Transverse colon (tissue), 3 donors: ENCODE data around the gene FZD2.

ENCODE experiments used
- CTCF ChIP-seq, 5 experiments: fragments of 200-600 bp in 3 of 5; fragments of 450-650 bp in 2 of 5; sonication (generic) in 3 of 5; IDR thresholded peaks; 1 replicate in 2 of 5; 2 replicates in 3 of 5; pipeline ENCODE4 v1.5.1; 2016 to 2017; ENCODE audit warnings: antibody characterized with exemption in 5 of 5, inconsistent platforms in 3 of 5, mild to moderate bottlenecking in 2 of 5, moderate library complexity in 1 of 5
- POLR2A ChIP-seq: fragments of 450-650 bp; IDR thresholded peaks from one replicate; pipeline ENCODE4 v1.6.1; 2016; ENCODE audit warnings: antibody characterized with exemption, mild to moderate bottlenecking, moderate library complexity

- TF ChIP-seq CTCF (IDR thresholded peaks at IDR 0.05) (no peak), POLR2A (no peak)
These were observed 35.9 kb downstream of the FZD2 start for GRCh38 chr17:44593156-44593555.
